ENCODE measurements around the gene MDM2.

- TF ChIP-seq OSR1 (CRISPR knock-in tag; IDR thresholded peaks at IDR 0.05) = no peak
- no peak for TF ChIP-seq PPARA (CRISPR knock-in tag; IDR thresholded peaks at IDR 0.05; ENCODE audit: borderline replicate concordance)
- no peak for TF ChIP-seq TOX (CRISPR knock-in tag; IDR thresholded peaks at IDR 0.05; ENCODE audit: borderline replicate concordance)
- TF ChIP-seq RARB (CRISPR knock-in tag; IDR thresholded peaks at IDR 0.05) = no peak
- no peak for TF ChIP-seq ZNF8 (CRISPR knock-in tag; IDR thresholded peaks at IDR 0.05)
- TF ChIP-seq GLIS3 (CRISPR knock-in tag; IDR thresholded peaks at IDR 0.05) = no peak
- TF ChIP-seq ARNTL (CRISPR knock-in tag; IDR thresholded peaks at IDR 0.05; ENCODE audit: borderline replicate concordance, low read depth) = no peak
- no peak for TF ChIP-seq BACH2 (CRISPR knock-in tag; IDR thresholded peaks at IDR 0.05; ENCODE audit: borderline replicate concordance)
- no peak for TF ChIP-seq PATZ1 (CRISPR knock-in tag; IDR thresholded peaks at IDR 0.05; ENCODE audit: borderline replicate concordance)
These were observed 32.8 kb upstream of the MDM2 start for GRCh38 chr12:68775121-68775630.
